Thyroid gland (tissue), 4 donors: ENCODE data around the gene RSPRY1.

Experiments
- POLR2A ChIP-seq, 2 donors: fragments of 450-650 bp; IDR thresholded peaks; one replicate each; pipeline ENCODE4 v1.6.1; 2017; ENCODE audit warnings: antibody characterized with exemption in 2 of 2, mild to moderate bottlenecking in 2 of 2, moderate library complexity in 1 of 2
- TF ChIP-seq, protein P1 (sequence below), 6 experiments: fragments of 200-600 bp in 3 of 6; fragments of 450-650 bp in 3 of 6; sonication (generic) in 3 of 6; IDR thresholded peaks; one replicate each; pipeline ENCODE4 v1.5.1; 2016 to 2019; ENCODE audit warnings: antibody characterized with exemption in 6 of 6, mild to moderate bottlenecking in 2 of 6, inconsistent platforms in 1 of 6, moderate library complexity in 1 of 6

DNA sequence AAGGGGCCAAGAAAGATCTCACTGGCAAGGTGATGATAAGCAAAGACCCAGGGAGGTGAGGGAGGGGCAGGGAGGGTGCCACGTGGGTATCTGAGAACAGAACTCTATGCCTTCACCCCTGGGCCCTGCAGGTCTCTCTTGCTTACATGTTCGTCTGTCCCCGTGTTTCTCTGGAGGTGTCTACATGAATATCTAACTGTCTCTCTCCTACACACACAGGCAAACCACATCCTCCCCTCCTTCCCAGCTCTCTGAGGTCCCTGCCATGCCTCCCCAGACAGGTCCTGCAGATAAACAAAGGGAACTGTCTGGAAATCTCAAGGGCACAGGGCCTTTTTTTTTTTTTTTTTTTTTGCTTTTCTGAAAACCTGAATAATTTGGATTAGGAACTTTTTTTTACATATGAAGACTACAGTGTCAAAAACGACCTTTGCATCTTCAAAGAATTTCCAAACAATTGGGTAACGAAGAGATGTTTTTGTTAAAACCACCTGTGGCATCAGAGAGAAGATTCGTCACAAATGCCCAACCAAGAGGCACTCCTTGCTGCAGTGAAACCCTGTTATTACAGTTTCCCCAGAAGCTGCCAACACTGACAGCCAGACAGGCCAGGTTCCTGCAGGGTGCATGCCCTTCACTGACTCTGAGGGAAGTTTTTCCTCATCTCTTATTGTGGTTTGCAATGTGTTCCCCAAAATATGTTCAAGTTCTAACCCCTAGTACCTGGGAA, 80.6 kb downstream of the RSPRY1 start:
- TF ChIP-seq, protein P1, sequence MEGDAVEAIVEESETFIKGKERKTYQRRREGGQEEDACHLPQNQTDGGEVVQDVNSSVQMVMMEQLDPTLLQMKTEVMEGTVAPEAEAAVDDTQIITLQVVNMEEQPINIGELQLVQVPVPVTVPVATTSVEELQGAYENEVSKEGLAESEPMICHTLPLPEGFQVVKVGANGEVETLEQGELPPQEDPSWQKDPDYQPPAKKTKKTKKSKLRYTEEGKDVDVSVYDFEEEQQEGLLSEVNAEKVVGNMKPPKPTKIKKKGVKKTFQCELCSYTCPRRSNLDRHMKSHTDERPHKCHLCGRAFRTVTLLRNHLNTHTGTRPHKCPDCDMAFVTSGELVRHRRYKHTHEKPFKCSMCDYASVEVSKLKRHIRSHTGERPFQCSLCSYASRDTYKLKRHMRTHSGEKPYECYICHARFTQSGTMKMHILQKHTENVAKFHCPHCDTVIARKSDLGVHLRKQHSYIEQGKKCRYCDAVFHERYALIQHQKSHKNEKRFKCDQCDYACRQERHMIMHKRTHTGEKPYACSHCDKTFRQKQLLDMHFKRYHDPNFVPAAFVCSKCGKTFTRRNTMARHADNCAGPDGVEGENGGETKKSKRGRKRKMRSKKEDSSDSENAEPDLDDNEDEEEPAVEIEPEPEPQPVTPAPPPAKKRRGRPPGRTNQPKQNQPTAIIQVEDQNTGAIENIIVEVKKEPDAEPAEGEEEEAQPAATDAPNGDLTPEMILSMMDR (IDR thresholded peaks at IDR 0.05) = no peak
- TF ChIP-seq POLR2A (IDR thresholded peaks at IDR 0.05) = peak in 1 of 2 donors; percentile 39
